GM23248 (cell line): Measurements from ENCODE around the gene CCL24.

Experiments
- EZH2 ChIP-seq: fragments of 200-600 bp; sonication (generic); IDR thresholded peaks from 2 replicates; pipeline ENCODE4 v1.6.1; 2018; ENCODE audit warnings: antibody characterized with exemption, mild to moderate bottlenecking; ENCODE audit not compliant: insufficient read depth, poor library complexity, severe bottlenecking
- EZH2phosphoT487 ChIP-seq: fragments of 200-600 bp; sonication (generic); IDR thresholded peaks from 2 replicates; pipeline ENCODE4 v1.6.1; 2018; ENCODE audit warnings: antibody characterized with exemption, moderate library complexity, mild to moderate bottlenecking, low read depth; ENCODE audit not compliant: insufficient read depth

- TF ChIP-seq EZH2 (no peak), EZH2phosphoT487 (no peak)
Measured at GRCh38 chr7:75771224-75771623, 42.4 kb downstream of the CCL24 start.
